Activated T-helper 1 cell treated with anti-CD3 and anti-CD28 coated beads, Interleukin-2, amount 50 U/mL, for 16 hours (primary cell): ENCODE results near the gene NUP85.
A peak's percentile ranks its signal among the peaks of the same experiment; 100 is the strongest.
"Not testable (repeated sequence)": the region's sequence is repeated elsewhere in the genome, so short reads cannot be mapped to it uniquely, and the experiment has no call there.

Experiments
- DNase-seq, 2 donors: peaks; one replicate each; pipeline ENCODE4 v3.0.0-alpha.2; 2020; ENCODE audit warnings: low read depth in 1 of 2, low spot score in 1 of 2

The NUP85 gene, protein sequence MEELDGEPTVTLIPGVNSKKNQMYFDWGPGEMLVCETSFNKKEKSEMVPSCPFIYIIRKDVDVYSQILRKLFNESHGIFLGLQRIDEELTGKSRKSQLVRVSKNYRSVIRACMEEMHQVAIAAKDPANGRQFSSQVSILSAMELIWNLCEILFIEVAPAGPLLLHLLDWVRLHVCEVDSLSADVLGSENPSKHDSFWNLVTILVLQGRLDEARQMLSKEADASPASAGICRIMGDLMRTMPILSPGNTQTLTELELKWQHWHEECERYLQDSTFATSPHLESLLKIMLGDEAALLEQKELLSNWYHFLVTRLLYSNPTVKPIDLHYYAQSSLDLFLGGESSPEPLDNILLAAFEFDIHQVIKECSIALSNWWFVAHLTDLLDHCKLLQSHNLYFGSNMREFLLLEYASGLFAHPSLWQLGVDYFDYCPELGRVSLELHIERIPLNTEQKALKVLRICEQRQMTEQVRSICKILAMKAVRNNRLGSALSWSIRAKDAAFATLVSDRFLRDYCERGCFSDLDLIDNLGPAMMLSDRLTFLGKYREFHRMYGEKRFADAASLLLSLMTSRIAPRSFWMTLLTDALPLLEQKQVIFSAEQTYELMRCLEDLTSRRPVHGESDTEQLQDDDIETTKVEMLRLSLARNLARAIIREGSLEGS

DNA sequence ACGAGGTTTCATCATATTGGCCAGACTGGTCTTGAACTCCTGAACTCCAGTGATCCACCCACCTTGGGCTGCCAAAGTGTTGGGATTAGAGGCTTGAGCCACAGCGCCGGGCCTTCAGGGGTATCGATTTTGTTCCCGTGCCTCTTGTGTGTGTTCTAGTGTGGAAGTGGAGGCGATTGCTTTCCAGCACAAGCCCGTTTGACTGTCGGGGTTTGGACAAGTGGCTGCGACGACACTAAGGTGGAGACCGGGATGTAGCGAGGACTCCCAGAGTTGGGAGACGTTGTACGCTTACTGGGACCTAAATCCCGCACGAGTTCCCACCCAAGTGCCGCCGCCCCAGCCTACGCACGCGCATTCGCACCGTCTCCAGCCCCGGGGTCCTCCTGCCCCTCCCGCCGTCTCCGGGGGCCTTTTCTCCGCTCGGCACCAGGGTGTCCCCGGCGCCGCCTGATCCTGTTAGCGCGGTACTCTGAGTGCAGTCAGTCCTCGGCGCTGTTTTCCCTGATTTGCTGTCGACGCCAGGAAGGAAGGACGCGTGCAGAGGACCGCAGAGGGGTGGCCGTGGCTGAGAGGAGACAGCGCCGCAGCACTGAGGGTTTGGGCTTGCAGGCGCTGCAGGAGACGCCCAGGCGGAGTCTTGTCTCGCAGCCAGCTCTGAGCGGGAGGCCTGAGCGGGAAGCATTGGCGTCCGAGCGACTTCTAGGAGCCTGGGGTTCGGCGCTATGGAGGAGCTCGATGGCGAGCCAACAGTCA, at the start of gene NUP85:
NUP85 (plus strand) TSS at position 643 of the 756 bp plus-strand sequence; CDS start at position 726, 83 bp downstream.
- peak; percentile 88 for DNase-seq

DNA sequence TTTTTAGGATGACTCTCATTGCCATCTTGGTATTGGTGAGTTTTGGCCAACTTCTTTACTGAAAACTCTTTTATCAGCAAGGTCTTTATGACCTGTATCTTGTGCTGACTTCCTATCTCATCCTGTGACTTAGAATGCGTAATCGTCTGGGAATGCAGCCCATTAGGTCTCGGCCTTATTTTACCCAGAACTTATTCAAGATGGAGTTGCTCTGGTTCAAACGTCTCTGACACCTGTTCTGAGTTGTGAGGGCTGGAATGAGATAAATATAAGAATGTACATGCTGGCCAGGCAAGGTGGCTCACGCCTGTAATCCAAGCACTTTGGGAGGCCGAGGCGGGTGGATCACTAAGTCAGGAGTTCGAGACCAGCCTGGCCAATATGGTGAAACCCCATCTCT, 47.0 kb upstream of the NUP85 start:
- not testable (repeated sequence) for DNase-seq

DNA sequence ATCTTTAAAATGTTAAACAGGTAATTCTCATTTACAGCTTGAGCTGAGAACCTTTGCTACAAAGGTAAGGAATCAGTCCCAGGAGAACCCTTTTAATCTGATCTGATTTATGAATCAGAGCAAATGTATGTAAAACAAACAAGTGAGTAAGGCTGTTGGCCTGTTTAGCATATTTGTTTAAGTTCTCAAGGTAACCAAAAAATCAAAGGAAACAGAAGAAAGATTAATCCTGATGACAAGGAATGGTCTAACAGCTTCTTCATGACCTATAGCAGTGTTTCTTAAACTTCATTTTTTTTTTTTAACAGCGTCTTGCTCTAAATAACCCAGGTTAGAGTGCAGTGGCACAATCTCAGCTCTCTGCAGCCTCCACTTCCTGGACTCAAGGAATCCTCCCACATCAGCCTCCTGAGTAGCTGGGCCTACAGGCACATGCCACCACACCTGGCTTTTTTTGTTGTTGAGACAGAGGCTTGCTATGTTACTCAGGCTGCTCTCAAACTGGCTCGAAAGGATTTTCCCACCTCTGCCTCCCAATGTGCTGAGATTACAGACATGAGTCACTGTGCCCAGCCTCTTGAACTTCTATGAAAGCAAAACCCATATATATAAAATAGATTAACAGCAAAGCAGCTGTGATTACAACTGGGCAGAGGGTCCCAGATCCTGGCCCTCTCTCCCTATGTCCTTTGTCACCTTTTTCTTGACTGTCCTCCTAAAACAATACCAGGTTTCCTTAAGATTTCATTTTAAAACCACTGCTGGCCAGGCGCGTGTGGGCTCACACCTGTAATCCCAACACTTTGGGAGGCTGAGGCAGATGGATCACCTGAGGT, 46.1 kb upstream of the NUP85 start:
- DNase-seq, result no peak

DNA sequence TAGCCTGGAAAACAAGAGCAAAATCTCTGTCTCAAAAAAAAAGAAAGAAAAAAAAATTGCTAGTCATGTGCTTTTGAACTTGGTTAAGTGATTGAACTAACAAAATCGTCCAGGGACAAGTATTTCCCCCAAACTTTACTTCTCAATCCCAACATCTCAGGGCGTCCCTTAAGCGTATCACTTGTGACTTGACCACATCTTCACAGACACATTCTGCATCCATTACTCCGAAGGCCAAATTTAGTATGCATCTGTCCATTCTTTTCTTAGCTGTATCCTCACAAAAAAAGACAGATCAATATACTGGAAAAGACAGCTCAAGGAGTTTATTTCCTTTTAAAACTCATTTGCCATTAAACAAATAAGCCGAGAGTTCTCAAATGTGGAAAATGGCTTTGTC, 45.3 kb upstream of the NUP85 start:
- DNase-seq, result no peak

DNA sequence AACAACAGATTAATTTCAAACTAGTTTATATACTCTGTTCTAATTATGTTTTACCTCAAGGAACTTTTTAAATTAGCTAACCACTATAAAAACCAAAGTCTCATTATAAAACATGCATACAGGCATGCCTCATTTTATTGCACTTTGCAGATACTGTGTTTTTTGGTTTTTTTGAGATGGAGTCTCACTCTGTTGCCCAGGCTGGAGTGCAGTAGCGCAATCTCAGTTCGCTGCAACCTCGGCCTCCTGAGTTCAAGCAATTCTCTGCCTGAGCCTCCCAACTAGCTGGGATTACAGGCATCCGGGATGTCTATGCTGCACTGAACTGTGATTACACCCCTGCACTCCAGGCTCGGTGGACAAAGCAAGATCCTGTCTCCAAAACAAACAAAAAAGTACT, 42.4 kb upstream of the NUP85 start:
- DNase-seq, result no peak

DNA sequence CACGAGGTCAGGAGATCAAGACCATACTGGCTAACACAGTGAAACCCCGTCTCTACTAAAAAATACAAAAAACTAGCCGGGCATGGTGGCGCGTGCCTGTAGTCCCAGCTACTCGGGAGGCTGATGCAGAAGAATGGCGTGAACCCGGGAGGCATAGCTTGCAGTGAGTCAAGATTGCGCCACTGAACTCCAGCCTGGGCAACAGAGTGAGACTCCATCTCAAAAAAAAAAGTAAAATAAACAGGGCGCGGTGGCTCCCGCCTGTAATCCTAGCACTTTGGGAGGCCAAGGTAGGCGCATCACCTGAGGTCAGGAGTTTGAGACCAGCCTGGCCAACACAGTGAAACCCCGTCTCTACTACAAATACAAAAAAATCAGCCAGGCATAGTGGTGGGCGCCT, 40.9 kb upstream of the NUP85 start:
- not testable (repeated sequence) for DNase-seq

DNA sequence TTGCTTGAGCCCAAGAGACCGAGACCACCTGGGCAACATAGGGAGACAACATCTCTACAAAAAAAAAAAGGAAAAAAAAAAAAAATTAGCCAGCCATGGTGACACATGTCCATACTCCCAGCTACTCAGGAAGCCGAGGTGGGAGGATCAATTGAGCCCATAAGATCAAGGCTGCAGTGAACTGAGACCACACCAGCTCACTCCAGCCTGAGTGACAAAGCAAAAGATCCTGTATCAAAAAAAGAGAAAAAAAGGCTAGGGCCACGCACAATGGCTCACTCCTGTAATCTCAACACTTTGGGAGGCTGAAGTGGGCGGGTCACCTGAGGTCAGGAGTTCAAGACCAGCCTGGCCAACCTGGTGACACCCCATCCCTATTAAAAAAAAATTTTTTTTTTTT, 36.5 kb upstream of the NUP85 start:
- DNase-seq, result no peak

DNA sequence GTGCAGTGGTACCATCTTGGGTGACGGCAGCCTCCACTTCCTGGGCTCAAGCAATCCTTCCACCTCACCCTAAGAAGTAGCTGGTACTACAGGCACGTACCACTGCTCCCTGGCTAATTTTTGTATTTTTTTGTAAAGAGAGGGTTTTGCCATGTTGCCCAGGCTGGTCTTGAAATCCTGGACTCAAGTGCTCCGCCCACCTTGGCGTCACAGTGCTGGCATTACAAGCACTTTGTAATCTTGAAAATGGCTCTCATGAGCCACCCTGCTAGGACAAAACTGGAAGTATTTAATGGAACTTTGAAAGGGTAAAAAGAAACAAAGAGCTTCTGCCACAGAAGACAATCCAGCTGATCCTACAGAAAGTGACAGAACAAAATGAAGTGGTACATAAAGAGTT, 32.0 kb upstream of the NUP85 start:
- no peak for DNase-seq

DNA sequence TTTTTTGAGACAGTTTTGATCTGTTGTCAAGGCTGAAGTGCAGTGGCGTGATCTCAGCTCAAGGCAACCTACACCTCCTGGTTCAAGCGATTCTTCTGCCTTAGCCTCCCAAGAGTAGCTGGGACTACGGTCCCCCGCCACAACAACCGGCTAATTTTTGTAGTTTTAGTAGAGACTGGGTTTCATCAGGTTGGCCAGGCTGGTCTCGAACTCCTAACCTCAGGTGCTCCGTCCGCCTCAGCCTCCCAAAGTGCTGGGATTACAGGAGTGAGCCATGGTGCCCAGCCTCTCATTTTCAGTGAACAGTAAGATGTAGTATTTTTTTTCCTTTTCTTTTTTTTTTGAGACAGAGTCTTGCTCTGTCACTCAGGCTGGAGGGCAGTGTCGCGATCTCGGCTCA, 30.5 kb upstream of the NUP85 start:
- DNase-seq, result no peak

DNA sequence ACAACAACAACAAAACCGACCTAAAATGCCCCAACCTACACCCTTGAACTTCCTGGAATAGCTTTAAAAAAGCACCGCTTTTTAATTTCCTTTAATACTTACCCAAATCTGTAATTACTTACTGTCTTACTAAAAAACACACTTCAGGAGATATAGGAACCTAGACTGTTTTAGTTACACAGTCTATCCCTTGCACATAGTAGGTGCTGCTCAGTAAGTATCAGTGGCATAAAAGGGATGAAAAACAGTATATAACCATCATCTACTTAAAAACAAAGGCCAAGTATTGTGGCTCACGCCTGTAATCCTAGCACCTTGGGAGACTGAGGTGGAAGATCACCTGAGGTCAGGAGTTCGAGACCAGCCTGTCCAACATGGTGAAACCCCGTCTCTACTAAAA, 28.9 kb upstream of the NUP85 start:
- DNase-seq, result no peak

DNA sequence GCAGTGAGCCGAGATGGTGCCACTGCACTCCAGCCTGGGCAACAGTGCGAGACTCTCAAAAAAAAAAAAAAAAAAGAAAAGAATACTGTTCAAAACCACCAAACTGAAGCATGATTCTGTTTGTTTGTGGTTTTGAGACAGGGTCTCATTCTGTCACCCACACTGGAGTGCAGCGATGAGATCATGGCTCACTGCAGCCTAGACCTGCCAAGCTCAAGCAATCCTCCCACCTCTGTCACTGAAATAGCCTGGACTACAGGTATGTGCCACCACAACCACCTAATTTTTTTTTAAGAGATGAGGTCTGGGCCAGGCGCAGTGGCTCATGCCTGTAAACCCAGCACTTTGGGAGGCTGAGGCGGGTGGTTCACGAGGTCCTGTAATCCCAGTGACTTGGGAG, 27.0 kb upstream of the NUP85 start:
- DNase-seq, result no peak

DNA sequence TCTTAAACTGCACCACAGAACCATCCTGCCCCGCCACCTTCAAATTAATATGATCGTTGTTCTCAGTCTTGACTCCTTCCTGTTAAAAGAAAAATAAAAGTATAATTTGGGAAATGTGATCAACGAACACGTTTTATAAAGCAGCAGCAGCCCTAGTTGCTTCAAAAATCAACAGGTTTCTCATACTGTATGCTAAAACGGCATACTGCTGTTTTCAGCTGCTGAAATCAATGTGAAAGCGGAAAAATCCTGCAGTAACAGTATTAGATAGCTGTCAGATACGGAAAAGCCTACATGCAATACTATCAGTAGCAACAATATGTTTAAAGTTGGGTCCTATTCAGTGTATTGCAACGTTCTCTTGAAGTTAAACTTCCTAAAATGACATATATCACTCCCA, 24.4 kb upstream of the NUP85 start:
- DNase-seq, result no peak

DNA sequence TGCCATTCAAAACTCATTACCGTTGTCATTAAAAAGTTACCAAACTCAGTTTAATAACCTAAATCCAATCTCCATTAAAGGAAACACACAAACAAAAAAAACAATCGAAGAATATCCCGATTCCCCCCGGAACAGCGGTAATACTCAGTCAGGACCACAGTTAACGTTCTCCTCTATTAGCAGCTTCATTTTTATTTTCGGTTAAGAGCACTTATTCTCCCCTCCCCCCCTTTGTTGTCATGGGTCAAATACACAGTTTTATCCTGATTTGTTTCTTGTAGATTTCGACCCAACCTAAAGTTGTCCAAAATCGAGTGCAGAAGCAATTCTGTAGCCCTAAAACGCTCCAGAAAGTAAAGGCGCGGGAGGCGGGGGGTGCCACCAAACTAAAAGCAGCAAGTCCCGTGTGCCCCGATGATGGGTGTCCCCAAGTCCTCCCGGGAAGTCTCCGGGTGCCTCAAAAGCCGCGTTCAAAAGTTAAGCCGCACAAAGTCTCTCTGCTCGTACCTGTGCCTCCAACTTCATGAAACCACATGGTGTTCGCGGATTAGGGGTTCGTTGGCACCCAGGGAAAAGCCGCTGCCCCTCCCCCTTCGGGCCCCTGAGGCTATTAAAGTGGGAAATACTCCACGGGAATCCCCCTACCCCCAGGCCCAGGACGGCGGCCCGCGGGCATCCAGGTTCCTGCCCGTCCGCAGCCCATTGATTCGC, 23.7 kb upstream of the NUP85 start:
- DNase-seq, result peak; percentile 16 to 24

DNA sequence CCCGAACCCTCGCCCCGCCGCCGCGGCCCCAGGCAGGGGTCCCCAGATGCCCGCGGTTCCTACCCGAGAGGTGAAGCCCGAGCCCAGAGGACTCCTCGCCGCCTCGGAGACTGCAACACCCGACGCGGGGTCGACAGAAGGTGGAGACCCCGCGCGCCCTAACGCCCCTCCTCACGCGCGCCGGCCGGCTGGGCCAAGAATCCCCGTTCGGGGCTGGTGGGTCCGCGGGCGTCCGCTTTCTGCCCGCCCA, 23.2 kb upstream of the NUP85 start:
- no peak for DNase-seq

DNA sequence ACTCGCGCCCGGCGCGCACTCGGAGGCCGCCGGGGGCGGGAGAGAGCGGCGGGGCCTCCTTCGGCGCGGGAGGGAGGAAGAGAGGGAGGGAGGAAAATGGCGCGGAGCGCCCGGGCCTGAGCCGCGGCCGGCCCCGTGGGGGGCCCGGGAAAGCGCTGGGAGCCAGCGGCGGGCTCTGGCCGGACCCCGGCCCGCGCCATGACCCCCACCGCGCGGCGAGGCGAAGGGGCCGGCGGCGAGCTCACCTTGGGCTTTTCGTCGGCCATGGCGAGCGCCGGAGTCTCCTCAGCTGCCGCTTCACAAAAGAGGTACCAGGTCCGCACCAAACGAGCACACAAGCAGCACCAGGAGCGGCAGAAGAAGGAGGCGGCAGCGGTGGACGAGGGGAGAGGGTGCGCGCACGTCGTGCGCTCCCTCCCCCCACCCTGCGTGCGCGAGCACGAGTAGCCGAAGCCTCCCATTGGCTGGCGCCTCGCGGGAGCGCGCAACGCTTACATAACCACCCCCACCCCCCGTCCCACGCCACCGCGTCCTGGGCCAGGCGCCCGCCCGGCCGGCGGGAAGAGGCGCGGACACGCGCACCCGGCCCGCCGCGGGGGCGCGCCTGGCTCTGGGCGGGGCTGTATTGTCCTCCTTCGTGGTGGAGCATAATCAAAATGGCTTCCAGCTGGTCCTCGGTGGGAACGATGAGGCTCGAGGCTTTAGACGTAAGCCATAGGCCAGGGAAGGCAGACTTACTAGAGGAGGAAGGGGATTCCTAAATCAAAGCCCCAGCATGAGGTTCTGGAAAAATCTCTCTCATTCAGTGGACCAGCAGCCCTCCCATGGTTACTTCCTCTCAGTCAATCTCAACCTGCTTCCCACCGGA, 22.7 kb upstream of the NUP85 start, which contains the start of gene SUMO2:
SUMO2 (minus strand) TSS at position 391 of the 868 bp plus-strand sequence; CDS start at position 266, 125 bp downstream.
- peak; percentile 89 to 95 for DNase-seq

DNA sequence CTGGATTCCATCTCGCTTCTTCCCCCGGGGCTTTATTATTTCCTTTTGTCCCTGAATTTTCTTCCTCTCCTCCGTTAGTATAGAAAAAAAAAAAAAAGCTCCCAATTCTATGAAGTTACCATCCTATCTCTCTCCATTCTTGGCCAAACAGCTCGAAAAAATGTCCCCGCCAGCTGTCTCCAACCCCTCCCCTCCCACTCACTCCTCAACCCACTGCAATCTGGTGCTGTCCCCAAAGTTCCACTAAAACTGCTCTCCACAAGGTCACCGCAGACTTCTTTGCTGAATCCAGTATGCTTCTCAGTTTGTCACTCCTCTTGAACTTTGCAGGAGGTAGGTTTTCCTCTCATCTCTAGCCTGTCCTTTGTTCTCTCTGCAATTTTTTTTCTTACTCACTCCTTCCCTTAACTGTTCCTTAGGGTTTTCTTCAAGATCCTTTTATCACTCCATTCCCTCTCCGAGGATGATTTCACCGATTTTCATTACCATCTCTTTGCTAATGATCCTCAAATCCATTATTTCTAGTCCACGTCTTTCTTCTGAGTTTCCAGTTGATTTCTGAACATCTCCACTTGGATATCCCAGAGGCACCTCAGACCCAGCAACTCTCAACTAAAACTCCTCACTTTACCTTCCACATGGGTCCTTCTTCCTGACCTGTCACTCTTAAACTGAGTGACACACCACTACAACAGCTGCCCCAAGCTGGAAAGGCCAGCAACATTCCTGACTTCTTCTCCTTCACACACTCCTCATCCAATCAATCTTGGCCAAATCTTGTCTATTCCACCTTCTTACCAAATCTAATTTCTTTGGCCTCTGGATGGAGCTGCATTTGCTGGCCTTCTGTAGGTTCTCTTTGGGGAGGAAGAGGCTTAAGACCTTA, 21.2 kb upstream of the NUP85 start:
- DNase-seq, result no peak

DNA sequence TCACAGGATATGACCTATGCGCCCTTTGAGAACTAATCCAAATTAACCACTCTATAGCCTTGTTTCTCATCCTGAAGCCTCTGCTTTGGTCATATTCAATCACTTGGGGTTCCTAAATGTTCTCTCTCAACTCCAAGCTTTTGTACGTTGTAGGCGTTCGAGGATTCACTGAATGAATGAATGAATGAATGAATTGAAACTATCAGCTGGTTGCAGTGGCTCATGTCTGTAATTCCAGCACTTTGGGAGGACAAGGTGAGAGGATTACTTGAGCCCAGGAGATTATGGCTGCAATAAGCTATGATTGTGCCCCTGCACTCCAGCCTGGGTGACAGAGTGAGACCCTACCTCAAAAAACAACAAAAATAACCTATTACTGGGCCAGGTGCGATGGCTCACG, 16.9 kb upstream of the NUP85 start:
- no peak for DNase-seq

DNA sequence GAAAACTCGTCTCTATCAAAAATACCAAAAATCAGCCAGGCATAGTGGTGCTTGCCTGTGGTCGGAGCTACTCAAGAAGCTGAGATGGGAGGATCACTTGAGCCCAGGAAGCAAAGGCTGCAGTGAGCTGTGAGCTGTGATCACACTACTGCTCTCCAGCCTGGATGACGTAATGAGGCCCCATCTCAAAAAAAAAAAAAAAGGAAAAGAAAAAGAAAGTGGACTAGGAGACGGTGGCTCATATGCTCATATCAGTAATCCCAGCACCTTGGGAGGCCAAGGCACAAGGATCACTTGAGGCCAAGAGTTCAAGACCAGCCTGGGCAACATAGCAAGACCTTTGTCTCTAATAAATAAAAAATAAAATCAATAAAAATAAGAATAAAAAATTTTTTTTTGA, 13.9 kb upstream of the NUP85 start:
- no peak for DNase-seq

DNA sequence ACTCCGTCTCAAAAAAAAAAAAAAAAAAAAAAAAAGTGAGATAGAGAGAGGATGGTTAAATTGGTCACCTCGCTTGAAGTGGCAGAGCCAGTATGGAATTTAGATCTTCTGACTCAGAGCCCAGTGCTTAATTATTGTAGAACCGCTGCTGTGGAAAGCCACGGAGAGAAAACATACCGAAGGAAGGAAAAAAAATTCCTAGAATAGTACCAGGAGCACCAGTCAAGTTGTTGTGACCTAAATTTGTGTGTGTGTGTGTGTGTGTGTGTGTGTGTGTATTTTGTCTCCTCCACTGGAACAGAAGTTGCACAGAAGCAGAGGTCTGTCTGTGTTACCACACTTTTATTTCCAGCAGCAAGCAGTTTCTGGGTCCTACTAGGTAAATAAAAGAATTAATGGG, 10.6 kb upstream of the NUP85 start:
- DNase-seq, result no peak
